ENCODE results near the gene GOLGA8B.
A peak's percentile ranks its signal among the peaks of the same experiment; 100 is the strongest.
"Not testable (repeated sequence)": the region's sequence is repeated elsewhere in the genome, so short reads cannot be mapped to it uniquely, and the experiment has no call there.

The GOLGA8B gene

GRCh38 chr15:34583399-34584329, at the start of gene GOLGA8B:
Gene GOLGA8B, minus strand, starts transcription at chr15:34583651. Its CDS starts 47,739 bp downstream, at chr15:34535912.
- no peak for DNase-seq (ENCODE audit: low read depth, low spot score)

- DNase-seq (ENCODE audit: low read depth, low spot score), result not testable (repeated sequence)
These were observed 49.7 kb upstream of the GOLGA8B start for GRCh38 chr15:34633165-34633564.

GRCh38 chr15:34628577-34629152, 45.2 kb upstream of the GOLGA8B start:
- no peak for DNase-seq (ENCODE audit: low read depth, low spot score)

GRCh38 chr15:34625007-34625406, 41.6 kb upstream of the GOLGA8B start:
- DNase-seq (ENCODE audit: low read depth, low spot score), result no peak

- no peak for DNase-seq (ENCODE audit: low read depth, low spot score)
These were observed 38.2 kb upstream of the GOLGA8B start for GRCh38 chr15:34621675-34622074.

- no peak for DNase-seq (ENCODE audit: low read depth, low spot score)
These were observed 37.4 kb upstream of the GOLGA8B start for GRCh38 chr15:34620814-34621213.

GRCh38 chr15:34620142-34620541, 36.7 kb upstream of the GOLGA8B start:
- no peak for DNase-seq (ENCODE audit: low read depth, low spot score)

GRCh38 chr15:34619151-34619550, 35.7 kb upstream of the GOLGA8B start:
- DNase-seq (ENCODE audit: low read depth, low spot score), result no peak

GRCh38 chr15:34618073-34618472, 34.6 kb upstream of the GOLGA8B start:
- DNase-seq (ENCODE audit: low read depth, low spot score), result no peak

GRCh38 chr15:34616613-34617012, 33.2 kb upstream of the GOLGA8B start:
- peak; percentile 7 for DNase-seq (ENCODE audit: low read depth, low spot score)

- no peak for DNase-seq (ENCODE audit: low read depth, low spot score)
These were observed 30.5 kb upstream of the GOLGA8B start for GRCh38 chr15:34613997-34614396.

GRCh38 chr15:34613301-34613700, 29.9 kb upstream of the GOLGA8B start:
- no peak for DNase-seq (ENCODE audit: low read depth, low spot score)

GRCh38 chr15:34610354-34610753, 26.9 kb upstream of the GOLGA8B start:
- no peak for DNase-seq (ENCODE audit: low read depth, low spot score)

- no peak for DNase-seq (ENCODE audit: low read depth, low spot score)
These were observed 25.9 kb upstream of the GOLGA8B start for GRCh38 chr15:34609102-34610057.

GRCh38 chr15:34608517-34608916, 25.1 kb upstream of the GOLGA8B start:
- no peak for DNase-seq (ENCODE audit: low read depth, low spot score)

- DNase-seq (ENCODE audit: low read depth, low spot score), result no peak
These were observed 24.4 kb upstream of the GOLGA8B start for GRCh38 chr15:34607832-34608231.

- DNase-seq (ENCODE audit: low read depth, low spot score), result no peak
These were observed 23.1 kb upstream of the GOLGA8B start for GRCh38 chr15:34606545-34606944.

- no peak for DNase-seq (ENCODE audit: low read depth, low spot score)
These were observed 22.7 kb upstream of the GOLGA8B start for GRCh38 chr15:34606131-34606530.

- no peak for DNase-seq (ENCODE audit: low read depth, low spot score)
These were observed 19.6 kb upstream of the GOLGA8B start for GRCh38 chr15:34603095-34603494.

- DNase-seq (ENCODE audit: low read depth, low spot score), result no peak
These were observed 17.5 kb upstream of the GOLGA8B start for GRCh38 chr15:34600923-34601322.

- no peak for DNase-seq (ENCODE audit: low read depth, low spot score)
These were observed 15.5 kb upstream of the GOLGA8B start for GRCh38 chr15:34598799-34599585.

Measured in smooth muscle cell of the brain vasculature (primary cell).